ENCODE data around the gene NAA80. TPM values are rescaled to one million over a fixed set of nuclear protein-coding genes. Genes with fewer than 3 reads are reported as not detected.

NAA80 gene
- total RNA-seq, 1 experiment from 2014 or later = 2.2 TPM

DNA sequence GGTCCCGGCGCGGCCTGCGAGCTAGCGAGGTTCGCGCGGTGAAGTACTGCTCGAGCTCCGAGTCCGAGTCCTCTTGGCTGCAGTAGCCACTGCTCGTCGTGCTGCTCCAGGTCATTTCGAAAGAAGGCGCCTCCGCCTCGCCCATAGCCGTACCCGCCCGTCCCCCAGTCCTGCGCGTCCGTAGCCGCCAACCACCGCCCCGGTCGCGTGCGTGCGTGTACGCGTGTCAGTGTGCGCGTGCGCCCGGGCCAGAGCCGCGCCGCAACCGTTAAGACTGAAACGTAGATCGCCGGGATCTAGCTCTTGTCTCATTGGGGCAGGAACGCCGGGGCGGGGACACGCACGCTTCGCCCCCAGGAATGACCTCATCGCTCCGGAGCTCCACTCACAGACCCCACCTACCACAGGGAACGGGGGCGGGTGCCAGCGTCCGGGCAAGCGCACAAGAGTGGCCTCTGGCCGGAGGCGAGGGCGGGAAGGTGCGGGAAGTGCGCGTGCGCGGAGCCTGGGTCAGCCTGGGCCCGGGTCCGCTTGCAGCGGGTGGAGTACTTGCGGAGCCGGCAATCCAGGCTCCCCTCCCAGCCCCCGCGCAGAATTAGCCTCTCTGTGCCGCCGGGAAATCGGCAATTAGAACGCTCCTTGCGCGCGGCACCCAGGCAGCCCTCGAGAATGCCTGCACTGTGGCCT is 38.1 kb upstream of the NAA80 start:
- Histone ChIP-seq H3K36me3 (peaks cover 40% of the 10 kb centered on the region), H3K9me3 (replicated peaks) (no peaks in the 10 kb centered on the region), H3K27me3 (replicated peaks) (no peaks in the 10 kb centered on the region), H3K4me3 (peak overlapping the region; percentile 68), H3K4me1 (replicated peaks) (peaks cover 20% of the 10 kb centered on the region), H3K27ac (peak overlapping the region; percentile 78)
- peak; percentile 93 to 99 for DNase-seq (ENCODE audit: low read depth in 1 of 2, low spot score in 2 of 2)

DNA sequence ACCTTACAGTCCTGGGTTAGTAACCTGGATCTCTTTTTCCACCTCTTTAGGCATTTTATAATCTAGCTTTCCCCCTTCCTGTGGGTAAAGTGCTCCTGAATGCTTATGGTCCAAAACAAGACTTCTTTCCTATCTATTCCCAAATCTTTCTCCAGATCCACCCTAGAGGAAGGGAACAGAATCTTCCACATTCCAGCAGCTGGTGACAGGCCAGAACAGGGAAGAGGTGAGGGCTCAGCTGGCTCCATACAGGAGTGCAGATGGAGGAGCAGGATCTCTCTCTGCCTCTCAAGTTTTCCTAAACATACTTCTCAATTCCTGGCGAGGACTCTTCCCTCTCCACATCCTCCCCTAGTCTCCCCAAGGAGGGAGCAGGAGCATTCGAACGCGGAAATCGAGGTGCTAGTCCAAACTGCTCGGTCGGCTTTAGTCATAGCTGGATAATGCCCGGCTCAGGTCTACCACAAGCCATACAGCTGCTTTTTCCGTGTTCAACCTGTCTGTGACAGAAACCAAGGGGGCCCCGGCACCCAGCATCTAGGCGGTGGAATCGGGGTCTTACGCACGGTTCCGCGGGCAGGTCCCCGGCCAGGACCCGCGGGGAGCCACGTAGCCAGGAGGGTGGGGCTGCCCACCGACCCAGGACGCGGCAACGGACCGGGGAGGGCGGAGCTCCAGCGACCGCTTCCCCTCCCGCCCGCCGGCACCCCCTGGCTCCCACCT is 37.4 kb upstream of the NAA80 start:
- no peaks in the 10 kb centered on the region for H3K9me3 ChIP-seq (replicated peaks)
- H3K27ac ChIP-seq = peak overlapping the region; percentile 78
- H3K4me3 ChIP-seq = peak overlapping the region; percentile 68
- peaks cover 47% of the 10 kb centered on the region for H3K36me3 ChIP-seq
- no peak for DNase-seq (ENCODE audit: low read depth in 1 of 2, low spot score in 2 of 2)
- H3K4me1 ChIP-seq (replicated peaks) = peaks cover 20% of the 10 kb centered on the region
- no peaks in the 10 kb centered on the region for H3K27me3 ChIP-seq (replicated peaks)

DNA sequence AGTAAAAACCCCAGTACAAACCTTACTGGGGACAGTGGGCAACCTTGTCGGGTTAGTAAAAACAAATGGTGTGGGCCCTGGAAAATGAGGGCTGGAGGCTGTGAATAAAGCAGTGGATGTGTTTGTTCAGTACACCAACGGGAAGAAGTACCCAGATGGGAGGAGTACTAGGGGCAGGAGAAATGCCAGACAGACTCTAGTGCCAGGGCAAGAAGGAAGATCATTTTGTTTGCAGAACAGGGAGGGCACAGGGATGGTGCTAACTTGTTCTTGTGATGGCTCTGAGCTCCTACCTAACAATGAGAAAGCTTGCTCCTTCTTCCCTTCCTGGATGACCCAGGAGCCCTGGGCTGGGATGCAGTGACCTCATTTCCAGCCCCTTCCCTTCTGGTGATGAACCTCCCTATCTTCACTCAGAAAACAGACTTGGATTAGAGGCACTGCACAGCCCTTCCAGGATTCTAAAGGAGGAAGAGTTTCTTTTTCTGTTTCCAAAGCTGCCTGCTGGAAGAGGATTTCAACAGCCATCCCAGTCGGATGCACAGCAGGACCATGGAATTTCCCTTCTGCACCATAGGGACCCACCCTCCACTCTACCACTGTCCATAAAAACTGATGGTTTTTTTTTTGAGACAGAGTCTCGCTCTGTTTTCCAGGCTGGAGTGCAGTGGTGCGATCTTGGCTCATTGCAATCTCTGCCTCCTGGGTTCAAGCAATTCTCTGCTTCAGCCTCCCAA is 35.3 kb upstream of the NAA80 start:
- Histone ChIP-seq H3K27ac (no peak overlapping the region), H3K4me3 (no peak overlapping the region), H3K4me1 (replicated peaks) (peaks cover 20% of the 10 kb centered on the region), H3K27me3 (replicated peaks) (no peaks in the 10 kb centered on the region), H3K36me3 (peaks cover 68% of the 10 kb centered on the region), H3K9me3 (replicated peaks) (no peaks in the 10 kb centered on the region)
- no peak for DNase-seq (ENCODE audit: low read depth in 1 of 2, low spot score in 2 of 2)

DNA sequence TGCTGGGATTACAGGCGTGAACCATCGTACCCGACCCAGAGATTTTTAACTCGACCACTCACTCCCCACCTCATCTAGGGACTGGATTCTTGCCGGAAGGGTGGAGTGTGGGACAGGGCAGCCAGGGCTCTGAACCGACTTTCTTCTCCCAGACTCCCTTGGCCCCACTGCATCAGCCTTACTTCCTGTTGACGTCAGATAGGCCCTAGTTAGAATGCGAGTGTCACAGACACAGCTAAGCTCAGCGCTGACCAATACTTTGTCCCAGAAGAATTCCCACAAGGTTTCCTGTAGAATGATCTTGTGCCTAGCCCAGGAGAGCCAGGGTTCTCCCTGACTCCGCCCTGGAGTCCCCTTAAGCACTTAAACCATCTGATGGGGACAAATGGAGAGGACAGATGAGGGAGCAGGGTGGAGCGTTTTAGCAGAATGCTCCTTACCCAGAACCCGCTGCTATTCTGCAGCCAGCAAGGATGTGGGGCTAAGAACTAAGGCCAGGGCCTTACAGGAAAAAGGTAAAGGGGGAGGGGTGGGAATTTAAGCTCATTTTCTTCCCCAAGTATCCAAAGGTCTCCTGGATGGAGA is 34.6 kb upstream of the NAA80 start:
- Histone ChIP-seq H3K4me1 (replicated peaks) (peaks cover 20% of the 10 kb centered on the region), H3K27ac (no peak overlapping the region), H3K9me3 (replicated peaks) (no peaks in the 10 kb centered on the region), H3K36me3 (peaks cover 75% of the 10 kb centered on the region), H3K4me3 (no peak overlapping the region), H3K27me3 (replicated peaks) (no peaks in the 10 kb centered on the region)
- no peak for DNase-seq (ENCODE audit: low read depth in 1 of 2, low spot score in 2 of 2)

DNA sequence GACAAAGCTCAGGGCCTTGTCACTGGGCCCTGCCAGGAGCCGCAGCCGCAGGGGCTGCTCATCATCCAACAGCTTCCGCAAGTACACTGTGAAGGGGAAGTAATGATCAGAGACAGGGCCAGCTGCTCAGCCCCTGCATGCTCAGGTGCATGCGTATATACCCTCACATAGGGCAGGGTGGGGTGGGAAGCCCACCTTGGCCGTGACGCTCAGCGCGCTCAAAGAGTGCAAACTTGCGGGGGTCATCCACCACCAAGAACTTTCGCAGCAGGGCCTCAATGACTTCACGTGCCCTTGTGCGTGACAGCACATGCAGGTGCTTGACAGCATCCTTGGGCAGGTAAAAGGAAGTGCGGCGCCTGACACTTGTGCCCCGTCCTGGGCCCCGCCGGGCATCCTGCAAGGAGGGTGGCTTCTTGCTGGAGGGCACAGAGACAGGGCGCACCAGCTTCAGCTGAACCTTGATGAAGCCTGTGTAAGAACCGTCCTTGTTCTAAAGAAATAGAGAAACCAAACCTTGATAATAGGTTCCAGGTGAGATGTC is 32.2 kb upstream of the NAA80 start:
- Histone ChIP-seq H3K36me3 (peaks cover 72% of the 10 kb centered on the region), H3K4me3 (no peak overlapping the region), H3K9me3 (replicated peaks) (no peaks in the 10 kb centered on the region), H3K4me1 (replicated peaks) (peaks cover 25% of the 10 kb centered on the region), H3K27me3 (replicated peaks) (no peaks in the 10 kb centered on the region), H3K27ac (no peak overlapping the region)
- no peak for DNase-seq (ENCODE audit: low read depth in 1 of 2, low spot score in 2 of 2)

DNA sequence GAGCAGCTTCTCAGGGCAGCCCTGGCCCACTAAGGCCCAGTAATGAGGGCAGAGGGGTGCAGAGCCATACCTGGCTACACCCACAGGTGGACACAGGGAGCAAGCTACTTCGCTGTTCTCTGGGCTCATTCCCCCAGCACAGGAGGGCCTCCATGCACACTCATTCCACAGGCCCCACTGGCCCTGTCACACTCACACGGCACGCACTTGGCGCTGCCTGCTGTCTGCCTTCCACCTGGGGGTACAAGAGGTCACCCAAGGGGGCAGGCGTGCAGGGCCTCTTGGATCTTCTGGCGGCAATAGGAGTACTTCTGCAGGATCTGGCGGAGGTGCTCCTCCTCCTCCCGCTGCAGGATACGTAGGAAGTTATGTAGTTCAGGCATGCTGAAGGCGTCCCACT is 31.1 kb upstream of the NAA80 start:
- Histone ChIP-seq H3K9me3 (replicated peaks) (no peaks in the 10 kb centered on the region), H3K4me3 (no peak overlapping the region), H3K4me1 (replicated peaks) (peaks cover 17% of the 10 kb centered on the region), H3K27me3 (replicated peaks) (no peaks in the 10 kb centered on the region), H3K36me3 (peaks cover 65% of the 10 kb centered on the region), H3K27ac (no peak overlapping the region)
- DNase-seq (ENCODE audit: low read depth in 1 of 2, low spot score in 2 of 2) = no peak

DNA sequence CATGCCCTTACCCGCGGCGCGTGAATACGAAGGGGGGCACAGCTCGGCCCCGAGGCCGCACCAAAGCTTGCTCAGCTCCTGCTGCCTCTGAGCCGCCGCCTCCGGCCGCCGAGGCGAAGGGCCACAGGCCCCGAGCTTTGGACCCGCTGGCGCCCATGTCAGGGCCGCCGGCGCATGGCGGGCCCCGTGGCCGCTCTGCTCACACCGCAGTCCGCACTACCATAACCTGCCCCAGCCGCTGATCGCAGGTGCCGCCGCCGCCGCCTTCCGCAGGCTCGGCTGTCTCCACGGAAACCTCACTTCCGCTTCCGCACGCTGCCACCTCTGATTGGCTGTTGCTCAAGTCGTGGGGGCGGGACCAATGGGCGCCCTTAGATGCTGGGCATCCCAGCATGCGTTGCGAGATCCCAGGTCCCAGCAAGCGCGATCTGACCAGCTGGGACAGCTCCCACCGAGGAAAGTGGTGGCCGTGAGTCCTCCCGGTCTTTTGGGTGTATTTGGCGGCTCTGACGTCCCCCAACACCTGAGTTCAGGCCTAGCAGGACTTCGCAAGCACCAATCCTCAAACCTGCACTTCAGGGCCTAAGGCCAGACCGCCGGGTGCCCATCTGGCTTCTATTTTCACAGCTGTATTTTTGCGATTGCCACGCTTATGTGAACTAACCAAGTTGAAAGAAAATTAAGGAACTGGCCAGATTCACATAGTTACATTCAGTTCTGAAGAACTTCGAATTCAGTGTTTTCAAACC is 28.9 kb upstream of the NAA80 start, which contains the start of gene TUSC2:
TUSC2 (minus strand) TSS at position 281 of the 749 bp plus-strand sequence; CDS start at position 157, 124 bp downstream.
- Histone ChIP-seq H3K27ac (no peak within 1 kb of the TSS), H3K27me3 (replicated peaks) (no peaks in the 10 kb centered on the region), H3K4me1 (replicated peaks) (peaks cover 14% of the 10 kb centered on the region), H3K36me3 (peaks cover 61% of the 10 kb centered on the region), H3K4me3 (peak within 1 kb of the TSS; percentile 76), H3K9me3 (replicated peaks) (no peaks in the 10 kb centered on the region)
- peak; percentile 76 to 93 for DNase-seq (ENCODE audit: low read depth in 1 of 2, low spot score in 2 of 2)

DNA sequence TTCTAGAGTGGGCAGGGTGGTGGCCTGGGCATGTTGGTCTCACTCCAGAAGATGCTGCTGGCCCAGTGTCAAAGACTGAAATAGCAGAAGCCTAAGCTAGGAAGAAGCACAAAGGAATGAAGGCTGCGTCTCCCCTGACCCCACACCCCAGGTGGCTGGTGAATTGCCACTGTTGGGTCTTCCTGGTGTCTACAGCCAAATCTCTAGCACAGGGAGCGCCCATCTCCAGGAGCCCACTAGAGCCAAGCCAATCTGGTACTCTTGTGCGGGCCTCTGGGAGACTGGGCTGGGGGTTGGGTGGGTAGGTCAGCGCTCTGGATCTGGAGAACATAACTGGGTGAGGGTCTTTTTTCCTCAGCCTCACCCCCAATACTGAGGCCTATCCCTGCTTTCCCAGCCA is 27.9 kb upstream of the NAA80 start:
- no peaks in the 10 kb centered on the region for H3K27me3 ChIP-seq (replicated peaks)
- no peak for DNase-seq (ENCODE audit: low read depth in 1 of 2, low spot score in 2 of 2)
- H3K36me3 ChIP-seq = peaks cover 53% of the 10 kb centered on the region
- H3K4me3 ChIP-seq = peak overlapping the region; percentile 76
- no peaks in the 10 kb centered on the region for H3K9me3 ChIP-seq (replicated peaks)
- no peak overlapping the region for H3K27ac ChIP-seq
- H3K4me1 ChIP-seq (replicated peaks) = peaks cover 14% of the 10 kb centered on the region

DNA sequence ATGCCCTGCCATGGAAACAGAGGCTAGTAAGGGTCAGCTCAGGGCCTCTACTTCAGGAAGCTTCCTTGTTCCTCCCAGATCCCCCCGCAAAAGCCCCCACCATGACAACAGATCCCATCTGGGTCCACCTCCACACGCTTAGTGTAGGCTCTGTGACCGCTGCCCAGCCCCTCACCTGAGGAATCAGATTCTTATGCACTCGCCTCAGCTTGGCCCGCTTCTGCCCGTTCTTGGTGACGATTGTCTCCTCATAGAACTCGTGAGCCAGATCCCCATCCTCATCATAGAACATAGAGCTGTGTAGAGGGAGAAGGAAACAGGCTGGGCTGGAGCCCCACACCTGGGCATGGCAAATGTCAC is 27.0 kb upstream of the NAA80 start:
- Histone ChIP-seq H3K27ac (no peak overlapping the region), H3K36me3 (peaks cover 45% of the 10 kb centered on the region), H3K27me3 (replicated peaks) (no peaks in the 10 kb centered on the region), H3K9me3 (replicated peaks) (no peaks in the 10 kb centered on the region), H3K4me1 (replicated peaks) (peaks cover 22% of the 10 kb centered on the region), H3K4me3 (no peak overlapping the region)
- DNase-seq (ENCODE audit: low read depth in 1 of 2, low spot score in 2 of 2) = no peak

DNA sequence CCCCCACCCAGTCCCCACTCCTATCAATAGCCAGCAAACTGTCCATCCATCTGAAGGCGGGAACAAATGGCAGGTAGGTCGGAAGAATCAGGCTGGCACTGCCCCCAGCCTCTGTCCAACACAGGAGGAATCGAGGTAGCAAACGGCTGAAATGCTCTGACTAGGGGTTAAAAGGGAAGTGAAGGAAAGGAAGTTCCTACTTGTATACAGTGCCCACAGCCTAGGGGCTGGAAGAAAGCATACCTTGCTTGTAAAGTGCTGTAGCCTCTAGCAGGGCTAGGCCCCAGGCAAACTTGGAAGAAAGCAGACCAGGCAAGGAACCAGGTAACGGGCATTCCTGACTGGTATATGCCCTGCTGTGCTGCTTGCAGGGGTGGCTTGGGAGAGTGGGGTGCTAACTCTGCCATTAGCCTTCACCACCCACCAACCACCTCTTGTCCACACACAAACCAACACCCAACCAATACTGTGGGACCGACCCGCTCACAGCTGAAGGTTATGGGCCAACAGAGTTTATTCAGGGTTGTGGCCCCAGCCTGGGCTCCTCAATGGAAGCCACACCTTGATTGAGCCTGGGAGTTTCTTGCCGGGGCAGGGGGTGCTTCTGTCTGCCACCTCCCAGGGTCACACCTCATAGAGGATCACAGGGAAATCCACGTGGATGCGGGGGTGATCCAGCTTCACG is 26.4 kb upstream of the NAA80 start:
- Histone ChIP-seq H3K27me3 (replicated peaks) (no peaks in the 10 kb centered on the region), H3K27ac (no peak overlapping the region), H3K4me3 (no peak overlapping the region), H3K36me3 (peaks cover 43% of the 10 kb centered on the region), H3K4me1 (replicated peaks) (peaks cover 24% of the 10 kb centered on the region), H3K9me3 (replicated peaks) (no peaks in the 10 kb centered on the region)
- no peak for DNase-seq (ENCODE audit: low read depth in 1 of 2, low spot score in 2 of 2)

DNA sequence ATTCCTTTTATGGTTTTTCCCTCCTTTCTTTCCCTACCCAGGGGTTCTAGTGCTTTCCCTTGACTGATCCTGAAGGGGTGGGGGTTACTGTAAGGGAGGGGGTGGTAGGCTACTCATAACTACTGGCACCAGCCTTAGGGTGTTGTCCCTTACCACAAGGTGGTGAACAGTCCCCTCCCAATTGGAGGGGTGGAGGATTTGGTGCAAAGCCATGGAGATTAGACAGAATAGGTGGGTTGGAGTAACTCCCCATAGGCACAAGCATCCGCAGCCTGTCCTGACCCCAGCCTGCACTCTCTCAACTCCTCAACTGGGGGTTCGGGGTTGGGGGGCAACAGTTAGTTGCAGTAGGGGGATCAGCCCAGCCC is 25.9 kb upstream of the NAA80 start:
- Histone ChIP-seq H3K27ac (no peak overlapping the region), H3K4me3 (no peak overlapping the region), H3K27me3 (replicated peaks) (no peaks in the 10 kb centered on the region), H3K4me1 (replicated peaks) (peaks cover 29% of the 10 kb centered on the region), H3K9me3 (replicated peaks) (no peaks in the 10 kb centered on the region), H3K36me3 (peaks cover 37% of the 10 kb centered on the region)
- DNase-seq (ENCODE audit: low read depth in 1 of 2, low spot score in 2 of 2) = no peak

DNA sequence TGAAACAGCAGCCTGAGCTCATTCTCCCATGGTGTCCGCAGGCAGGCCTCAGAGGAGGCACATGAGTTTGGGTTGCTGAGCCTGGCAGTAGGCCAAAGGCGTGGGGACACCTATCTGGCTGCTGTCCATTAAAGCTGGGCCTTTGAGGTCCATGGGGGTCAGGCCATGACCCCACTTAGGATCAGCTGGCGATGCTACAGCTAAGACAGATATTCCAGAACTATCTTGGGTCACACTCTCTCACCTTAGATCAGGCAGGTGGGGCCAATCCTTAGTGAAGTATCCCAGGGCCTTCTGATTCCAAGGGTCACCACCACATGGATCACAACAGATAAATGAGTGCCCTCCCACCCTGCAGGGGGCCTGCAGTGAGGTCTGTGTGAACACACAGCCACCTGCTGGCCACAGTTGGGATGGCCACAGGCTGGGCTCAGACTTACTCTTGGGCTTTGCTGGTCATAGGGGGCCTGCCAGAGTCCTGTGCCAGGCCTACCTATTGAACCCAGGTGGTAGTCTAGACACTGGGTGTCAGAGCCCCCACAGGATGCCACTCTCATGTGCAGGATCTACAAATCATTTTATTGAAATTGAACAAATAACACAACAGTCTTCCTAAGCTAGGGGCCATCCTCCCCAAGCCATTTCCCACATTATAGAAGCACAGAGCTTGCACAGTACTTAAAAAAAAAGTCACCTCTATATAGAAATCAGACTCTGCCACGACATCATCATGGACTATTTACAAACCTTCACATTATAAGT is 25.3 kb upstream of the NAA80 start:
- Histone ChIP-seq H3K27ac (no peak overlapping the region), H3K27me3 (replicated peaks) (no peaks in the 10 kb centered on the region), H3K4me3 (no peak overlapping the region), H3K36me3 (peaks cover 36% of the 10 kb centered on the region), H3K4me1 (replicated peaks) (peaks cover 32% of the 10 kb centered on the region), H3K9me3 (replicated peaks) (no peaks in the 10 kb centered on the region)
- peak; percentile 43 to 67 for DNase-seq (ENCODE audit: low read depth in 1 of 2, low spot score in 2 of 2)

Data from SJSA1 (cell line).